Right renal pelvis (tissue), 4 donors: ENCODE measurements around the gene WDPCP. TPM values are rescaled to one million over a fixed set of nuclear protein-coding genes. Genes with fewer than 3 reads are reported as not detected.

Experiments used
- polyA plus RNA-seq, 4 donors: library from polyadenylated mRNA; unstranded; fragments of 120-200 nt; gene quantifications; one replicate each; pipeline ENCODE4 v1.2.1, GENCODE V29; 2013; ENCODE audit not compliant: insufficient read length in 4 of 4

The WDPCP gene
- polyA plus RNA-seq, 4 donors, result 11.1 to 14.4 (median 13.1) TPM

Other genes starting within 250 kb of the WDPCP start
- gene MDH1, start 486 bp upstream of the WDPCP start, polyA plus RNA-seq, result 100 to 1,000 TPM; 412 to 443 (median 417) TPM